SK-N-SH (cell line): ENCODE results near the gene FKRP. TPM values are rescaled to one million over a fixed set of nuclear protein-coding genes. Genes with fewer than 3 reads are reported as not detected.

Source experiments
- CTCF ChIA-PET: fragments of 300-600, 350-600 bp; formaldehyde crosslinking; extraction: SDS; loops from one replicate; lab custom pipeline; 2021; lab: Yijun Ruan, JAX
- POLR2A ChIA-PET: fragments of 350-600 bp; sonication (Branson Sonifier 250); formaldehyde crosslinking; extraction: SDS; loops from one replicate; lab custom pipeline; 2020; ENCODE audit warnings: antibody characterized with exemption, inconsistent platforms; lab: Yijun Ruan, JAX
- DNase-seq: peaks from one replicate; pipeline ENCODE4 v3.0.0; 2012
- H2AFZ ChIP-seq: fragments of 200-600 bp; sonication (generic); 2 replicates; pipeline ENCODE4 v1.8.1; 2016; ENCODE audit warnings: antibody characterized with exemption, mild to moderate bottlenecking, low read depth
- H3F3A ChIP-seq: fragments of 200-600 bp; sonication (generic); replicated peaks from 2 replicates; pipeline ENCODE3; 2016; ENCODE audit warnings: antibody characterized with exemption, mild to moderate bottlenecking; ENCODE audit not compliant: insufficient read depth
- H3K27ac ChIP-seq, 2 experiments: fragments of 200-500 bp in 1 of 2; fragments of 200-600 bp in 1 of 2; sonication (Bioruptor generic) in 1 of 2; sonication (generic), shearing (Covaris generic) in 1 of 2; 2 replicates each; pipeline versions ENCODE4 v1.5.1 to v1.6.1; 2014 to 2016; ENCODE audit warnings: low read depth in 2 of 2, inconsistent platforms in 1 of 2, low read length in 1 of 2, mild to moderate bottlenecking in 1 of 2, mixed read lengths in 1 of 2
- H3K27me3 ChIP-seq: fragments of 200-600 bp; sonication (generic), shearing (Covaris generic); 2 replicates; pipeline ENCODE4 v1.6.1; 2016; ENCODE audit warnings: mixed run types; ENCODE audit not compliant: insufficient read depth
- H3K36me3 ChIP-seq, 2 experiments: fragments of 200-500 bp in 1 of 2; fragments of 200-600 bp in 1 of 2; sonication (Bioruptor generic) in 1 of 2; sonication (generic) in 1 of 2; replicated peaks in 1 of 2; 2 replicates each; pipeline versions ENCODE3 to v1.5.1; 2014 to 2016; ENCODE audit warnings: low read length in 1 of 2, mild to moderate bottlenecking in 1 of 2; ENCODE audit not compliant: insufficient read depth in 2 of 2, control insufficient read depth in 1 of 2
- H3K4me1 ChIP-seq, 2 experiments: fragments of 200-500 bp in 1 of 2; fragments of 200-600 bp in 1 of 2; sonication (Bioruptor generic) in 1 of 2; sonication (generic), shearing (Covaris generic) in 1 of 2; 2 replicates each; pipeline versions ENCODE4 v1.5.1 to v1.6.1; 2014 to 2016; ENCODE audit warnings: low read depth in 1 of 2, low read length in 1 of 2, mixed run types in 1 of 2; ENCODE audit not compliant: insufficient read depth in 2 of 2, control insufficient read depth in 1 of 2
- H3K4me2 ChIP-seq: fragments of 200-600 bp; sonication (generic), shearing (Covaris generic); 2 replicates; pipeline ENCODE4 v1.6.1; 2017; ENCODE audit warnings: mixed run types
- H3K4me3 ChIP-seq, 2 experiments: fragments of 200-500 bp in 1 of 2; fragments of 200-600 bp in 1 of 2; sonication (Bioruptor generic) in 1 of 2; sonication (generic), shearing (Covaris generic) in 1 of 2; 2 replicates each; pipeline versions ENCODE4 v1.5.1 to v1.8.1; 2014 to 2016; ENCODE audit warnings: low read depth in 2 of 2, inconsistent platforms in 1 of 2, low read length in 1 of 2, mild to moderate bottlenecking in 1 of 2, mixed read lengths in 1 of 2, moderate library complexity in 1 of 2
- H3K79me2 ChIP-seq: fragments of 200-600 bp; sonication (generic); 2 replicates; pipeline ENCODE4 v1.8.1; 2017; ENCODE audit warnings: mild to moderate bottlenecking; ENCODE audit not compliant: insufficient read depth
- H3K9ac ChIP-seq: fragments of 200-600 bp; sonication (generic); 2 replicates; pipeline ENCODE4 v1.6.1; 2017; ENCODE audit warnings: mixed run types
- H3K9me2 ChIP-seq: fragments of 200-600 bp; sonication (generic); 2 replicates; pipeline ENCODE4 v1.6.1; 2017; ENCODE audit warnings: mixed run types
- H3K9me3 ChIP-seq: fragments of 200-600 bp; sonication (generic); 2 replicates; pipeline ENCODE4 v1.6.1; 2017; ENCODE audit warnings: mixed run types, mild to moderate bottlenecking, moderate library complexity
- H4K20me1 ChIP-seq: fragments of 200-600 bp; sonication (generic); 2 replicates; pipeline ENCODE4 v1.6.1; 2017; ENCODE audit warnings: mild to moderate bottlenecking, mixed run types; ENCODE audit not compliant: insufficient read depth
- CHD2 ChIP-seq: fragments of 150-350 bp; IDR thresholded peaks from 2 replicates; pipeline ENCODE4 v1.6.1; 2018; ENCODE audit warnings: low read length; ENCODE audit not compliant: partially characterized antibody
- FOXM1 ChIP-seq: IDR thresholded peaks from 2 replicates; pipeline ENCODE4 v1.4.0; 2012; ENCODE audit warnings: low read depth, mild to moderate bottlenecking
- MEF2A ChIP-seq: IDR thresholded peaks from 2 replicates; pipeline ENCODE4 v1.4.0; 2012; ENCODE audit warnings: low read depth, borderline replicate concordance
- NRF1 ChIP-seq: IDR thresholded peaks from 2 replicates; pipeline ENCODE4 v1.6.1; 2012; ENCODE audit warnings: low read depth, mild to moderate bottlenecking, low read length
- RCOR1 ChIP-seq: fragments of 150-350 bp; IDR thresholded peaks from 2 replicates; pipeline ENCODE4 v1.6.1; 2017; ENCODE audit warnings: antibody characterized with exemption, low read length
- RFX5 ChIP-seq: IDR thresholded peaks from 2 replicates; pipeline ENCODE4 v1.6.1; 2012; ENCODE audit warnings: mild to moderate bottlenecking, improper control_type of control experiment, low read length
- SIN3A ChIP-seq: IDR thresholded peaks from 2 replicates; pipeline ENCODE4 v1.6.1; 2012; ENCODE audit warnings: low read depth, mild to moderate bottlenecking, low read length, moderate library complexity, borderline replicate concordance
- TAF1 ChIP-seq: IDR thresholded peaks from 2 replicates; pipeline ENCODE4 v1.6.1; 2012; ENCODE audit warnings: low read depth, mild to moderate bottlenecking, low read length, moderate library complexity, borderline replicate concordance
- TCF12 ChIP-seq: IDR thresholded peaks from 2 replicates; pipeline ENCODE4 v1.4.0; 2012
- TEAD4 ChIP-seq: IDR thresholded peaks from 2 replicates; pipeline ENCODE4 v1.4.0; 2012; ENCODE audit warnings: mild to moderate bottlenecking, borderline replicate concordance; ENCODE audit not compliant: insufficient read depth
- YY1 ChIP-seq: IDR thresholded peaks from 2 replicates; pipeline ENCODE4 v1.4.0; 2012; ENCODE audit warnings: low read depth, mild to moderate bottlenecking
- WGBS: methylation state at CpG from one replicate; pipeline ENCODE4 v1.1.6; 2017; ENCODE audit warnings: low lambda C conversion rate; 5-methylcytosine and 5-hydroxymethylcytosine counted together
- polyA plus RNA-seq, 3 experiments: library from polyadenylated mRNA; depleted of rRNA; stranded (reverse); fragments of >200 nt; gene quantifications; 2 replicates each; pipeline ENCODE4 v1.2.3, GENCODE V29; 2012
- TF ChIP-seq, protein P1 (sequence below): IDR thresholded peaks from 2 replicates; pipeline ENCODE4; 2012
- TF ChIP-seq, protein P2 (sequence below): fragments of 150-350 bp; IDR thresholded peaks from 2 replicates; pipeline ENCODE4 v1.6.1; 2016; ENCODE audit warnings: mild to moderate bottlenecking, low read depth, low read length
- TF ChIP-seq, protein P3 (sequence below): IDR thresholded peaks from 2 replicates; pipeline ENCODE4 v1.6.1; 2012; ENCODE audit warnings: mild to moderate bottlenecking, low read depth, low read length, moderate library complexity

Gene FKRP
- polyA plus RNA-seq, 1 of the 3 experiments (the other 2 are of a cell fraction), result 37.3 TPM

DNA sequence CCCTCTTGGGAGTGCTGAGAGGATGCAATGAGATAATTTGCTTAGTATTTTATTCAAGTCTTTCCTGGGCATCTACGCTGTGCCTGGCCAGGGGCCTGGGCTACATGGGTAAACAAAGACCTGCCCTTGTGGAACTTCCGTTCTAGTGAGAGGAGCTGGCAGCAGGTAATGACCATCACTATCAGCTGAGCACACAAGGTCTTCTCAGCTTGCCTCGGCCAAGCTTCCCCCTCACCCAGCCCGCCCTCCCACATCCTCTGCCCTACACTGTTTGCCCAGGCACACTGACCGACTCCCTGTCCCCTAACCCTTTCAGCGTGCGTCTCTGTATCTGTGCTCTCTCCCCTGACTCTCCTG lies 8.6 kb upstream of the FKRP start:
- no peak overlapping the region for H3K4me3 ChIP-seq
- TF ChIP-seq RFX5 (no peak), RCOR1 (no peak), CHD2 (no peak), TEAD4 (no peak), YY1 (no peak), TCF12 (no peak), SIN3A (no peak)
- H3K36me3 ChIP-seq, result peaks cover 25 to 59% of the 10 kb centered on the region in 2 experiments
- H3K9me2 ChIP-seq, result no peaks in the 10 kb centered on the region
- POLR2A ChIA-PET, result no interaction called here
- 100% methylated on average over 4 of the region's 7 CpGs for WGBS
- H3K27ac ChIP-seq, result no peak overlapping the region
- no peak for DNase-seq
- H3K9ac ChIP-seq, result no peak overlapping the region
- H3K4me1 ChIP-seq, result peaks cover 0 to 8% of the 10 kb centered on the region in 2 experiments; a peak in 1 of 4 replicates
- no peaks in the 10 kb centered on the region for H3K9me3 ChIP-seq
- H3K4me2 ChIP-seq, result no peak overlapping the region
- no peak overlapping the region for H2AFZ ChIP-seq
- no peaks in the 10 kb centered on the region for H3K27me3 ChIP-seq
- H3K79me2 ChIP-seq, result peaks cover 94% of the 10 kb centered on the region
- peaks cover 12% of the 10 kb centered on the region for H3F3A ChIP-seq
- peaks cover 72% of the 10 kb centered on the region for H4K20me1 ChIP-seq
- CTCF ChIA-PET, result interaction anchor here (0.9 to 4.0 kb wide), 3 partner anchors 8 to 103 kb away, joined by 3 to 32 read pairs (median 4); partner anchors contain the start of gene FKRP

DNA sequence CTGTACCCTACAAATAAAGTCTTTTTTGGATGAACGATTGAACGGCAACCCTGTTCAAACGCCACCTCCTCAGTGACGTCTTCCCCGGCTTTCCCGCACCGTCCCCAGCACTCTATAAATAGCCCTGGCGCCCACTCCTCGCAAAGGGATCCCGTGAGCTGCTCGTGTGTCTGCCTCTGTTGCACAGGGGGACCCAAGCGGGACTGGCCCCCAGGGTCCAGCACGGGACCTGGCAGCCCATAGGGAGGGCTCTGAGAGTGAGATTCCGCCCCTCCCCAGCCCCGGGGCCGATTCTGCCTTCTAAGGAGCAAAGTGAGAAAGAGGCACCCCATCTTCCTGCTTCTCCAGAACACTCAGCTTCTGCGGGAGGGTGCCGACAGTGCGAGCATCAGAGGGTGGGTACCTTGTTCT lies 8.1 kb upstream of the FKRP start:
- DNase-seq, result no peak
- peaks cover 0 to 8% of the 10 kb centered on the region in 2 experiments; a peak in 1 of 4 replicates for H3K4me1 ChIP-seq
- no peak overlapping the region for H3K27ac ChIP-seq
- ChIA-PET CTCF (interaction anchor here (1.0 to 4.0 kb wide), 2 partner anchors 10 to 103 kb away, joined by 4 to 32 read pairs; no protein-coding TSS in a partner anchor), POLR2A (no interaction called here)
- WGBS, result 91% methylated on average over 17 of the region's 19 CpGs
- H3F3A ChIP-seq, result peaks cover 12% of the 10 kb centered on the region
- H3K4me3 ChIP-seq, result no peak overlapping the region
- no peaks in the 10 kb centered on the region for H3K9me3 ChIP-seq
- H3K4me2 ChIP-seq, result no peak overlapping the region
- peaks cover 25 to 54% of the 10 kb centered on the region in 2 experiments for H3K36me3 ChIP-seq
- peaks cover 72% of the 10 kb centered on the region for H4K20me1 ChIP-seq
- no peak overlapping the region for H2AFZ ChIP-seq
- no peak for TF ChIP-seq TAF1
- TF ChIP-seq MEF2A, result no peak
- TF ChIP-seq TCF12, result no peak
- TF ChIP-seq, protein P1, sequence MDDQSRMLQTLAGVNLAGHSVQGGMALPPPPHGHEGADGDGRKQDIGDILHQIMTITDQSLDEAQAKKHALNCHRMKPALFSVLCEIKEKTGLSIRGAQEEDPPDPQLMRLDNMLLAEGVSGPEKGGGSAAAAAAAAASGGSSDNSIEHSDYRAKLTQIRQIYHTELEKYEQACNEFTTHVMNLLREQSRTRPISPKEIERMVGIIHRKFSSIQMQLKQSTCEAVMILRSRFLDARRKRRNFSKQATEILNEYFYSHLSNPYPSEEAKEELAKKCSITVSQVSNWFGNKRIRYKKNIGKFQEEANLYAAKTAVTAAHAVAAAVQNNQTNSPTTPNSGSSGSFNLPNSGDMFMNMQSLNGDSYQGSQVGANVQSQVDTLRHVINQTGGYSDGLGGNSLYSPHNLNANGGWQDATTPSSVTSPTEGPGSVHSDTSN, result no peak
- TF ChIP-seq NRF1, result no peak
- TF ChIP-seq, protein P2, sequence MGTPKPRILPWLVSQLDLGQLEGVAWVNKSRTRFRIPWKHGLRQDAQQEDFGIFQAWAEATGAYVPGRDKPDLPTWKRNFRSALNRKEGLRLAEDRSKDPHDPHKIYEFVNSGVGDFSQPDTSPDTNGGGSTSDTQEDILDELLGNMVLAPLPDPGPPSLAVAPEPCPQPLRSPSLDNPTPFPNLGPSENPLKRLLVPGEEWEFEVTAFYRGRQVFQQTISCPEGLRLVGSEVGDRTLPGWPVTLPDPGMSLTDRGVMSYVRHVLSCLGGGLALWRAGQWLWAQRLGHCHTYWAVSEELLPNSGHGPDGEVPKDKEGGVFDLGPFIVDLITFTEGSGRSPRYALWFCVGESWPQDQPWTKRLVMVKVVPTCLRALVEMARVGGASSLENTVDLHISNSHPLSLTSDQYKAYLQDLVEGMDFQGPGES, result no peak
- TF ChIP-seq, protein P3, sequence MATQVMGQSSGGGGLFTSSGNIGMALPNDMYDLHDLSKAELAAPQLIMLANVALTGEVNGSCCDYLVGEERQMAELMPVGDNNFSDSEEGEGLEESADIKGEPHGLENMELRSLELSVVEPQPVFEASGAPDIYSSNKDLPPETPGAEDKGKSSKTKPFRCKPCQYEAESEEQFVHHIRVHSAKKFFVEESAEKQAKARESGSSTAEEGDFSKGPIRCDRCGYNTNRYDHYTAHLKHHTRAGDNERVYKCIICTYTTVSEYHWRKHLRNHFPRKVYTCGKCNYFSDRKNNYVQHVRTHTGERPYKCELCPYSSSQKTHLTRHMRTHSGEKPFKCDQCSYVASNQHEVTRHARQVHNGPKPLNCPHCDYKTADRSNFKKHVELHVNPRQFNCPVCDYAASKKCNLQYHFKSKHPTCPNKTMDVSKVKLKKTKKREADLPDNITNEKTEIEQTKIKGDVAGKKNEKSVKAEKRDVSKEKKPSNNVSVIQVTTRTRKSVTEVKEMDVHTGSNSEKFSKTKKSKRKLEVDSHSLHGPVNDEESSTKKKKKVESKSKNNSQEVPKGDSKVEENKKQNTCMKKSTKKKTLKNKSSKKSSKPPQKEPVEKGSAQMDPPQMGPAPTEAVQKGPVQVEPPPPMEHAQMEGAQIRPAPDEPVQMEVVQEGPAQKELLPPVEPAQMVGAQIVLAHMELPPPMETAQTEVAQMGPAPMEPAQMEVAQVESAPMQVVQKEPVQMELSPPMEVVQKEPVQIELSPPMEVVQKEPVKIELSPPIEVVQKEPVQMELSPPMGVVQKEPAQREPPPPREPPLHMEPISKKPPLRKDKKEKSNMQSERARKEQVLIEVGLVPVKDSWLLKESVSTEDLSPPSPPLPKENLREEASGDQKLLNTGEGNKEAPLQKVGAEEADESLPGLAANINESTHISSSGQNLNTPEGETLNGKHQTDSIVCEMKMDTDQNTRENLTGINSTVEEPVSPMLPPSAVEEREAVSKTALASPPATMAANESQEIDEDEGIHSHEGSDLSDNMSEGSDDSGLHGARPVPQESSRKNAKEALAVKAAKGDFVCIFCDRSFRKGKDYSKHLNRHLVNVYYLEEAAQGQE, result no peak
- TF ChIP-seq RFX5, result no peak
- no peak for TF ChIP-seq FOXM1
- H3K27me3 ChIP-seq, result no peaks in the 10 kb centered on the region
- no peak overlapping the region for H3K9ac ChIP-seq
- no peaks in the 10 kb centered on the region for H3K9me2 ChIP-seq
- peaks cover 95% of the 10 kb centered on the region for H3K79me2 ChIP-seq
